HG03558 (cell line): ENCODE results near the gene KCNAB1.
A peak's percentile ranks its signal among the peaks of the same experiment; 100 is the strongest.

ENCODE experiments used
- ATAC-seq: cut with Tn5 transposase; IDR thresholded peaks from one replicate; pipeline ENCODE4 v1.9.1; 2021; ENCODE audit warnings: moderate number of reproducible peaks; ENCODE audit not compliant: unreplicated experiment; ENCODE audit errors: extremely low read depth

Gene KCNAB1

GRCh38 chr3:156509189-156510174 is 389.1 kb downstream of the KCNAB1 start:
- ATAC-seq, result peak; percentile 55

- no peak for ATAC-seq
Measured at GRCh38 chr3:156511987-156512677, 391.8 kb downstream of the KCNAB1 start.

- no peak for ATAC-seq
Measured at GRCh38 chr3:156513619-156514018, 393.2 kb downstream of the KCNAB1 start.

GRCh38 chr3:156516284-156516683 is 395.9 kb downstream of the KCNAB1 start:
- no peak for ATAC-seq

GRCh38 chr3:156516961-156517360 is 396.6 kb downstream of the KCNAB1 start:
- ATAC-seq, result no peak

- ATAC-seq, result no peak
Measured at GRCh38 chr3:156518726-156519125, 398.3 kb downstream of the KCNAB1 start.

GRCh38 chr3:156519758-156520162 is 399.4 kb downstream of the KCNAB1 start:
- peak; percentile 87 for ATAC-seq

GRCh38 chr3:156522673-156523072 is 402.3 kb downstream of the KCNAB1 start:
- no peak for ATAC-seq

GRCh38 chr3:156525808-156526207 is 405.4 kb downstream of the KCNAB1 start:
- ATAC-seq, result no peak

- ATAC-seq, result no peak
Measured at GRCh38 chr3:156527060-156527459, 406.7 kb downstream of the KCNAB1 start.

GRCh38 chr3:156530980-156531379 is 410.6 kb downstream of the KCNAB1 start:
- ATAC-seq, result no peak

- no peak for ATAC-seq
Measured at GRCh38 chr3:156532730-156533129, 412.4 kb downstream of the KCNAB1 start.

GRCh38 chr3:156533205-156533604 is 412.8 kb downstream of the KCNAB1 start:
- ATAC-seq, result no peak

GRCh38 chr3:156535162-156535627 is 414.8 kb downstream of the KCNAB1 start:
- ATAC-seq, result no peak

GRCh38 chr3:156535798-156536197 is 415.4 kb downstream of the KCNAB1 start:
- no peak for ATAC-seq

GRCh38 chr3:156536524-156537316 is 416.3 kb downstream of the KCNAB1 start:
- no peak for ATAC-seq

GRCh38 chr3:156539051-156539450 is 418.7 kb downstream of the KCNAB1 start:
- no peak for ATAC-seq

- ATAC-seq, result no peak
Measured at GRCh38 chr3:156539802-156540201, 419.4 kb downstream of the KCNAB1 start.

GRCh38 chr3:156542101-156543042 is 422.0 kb downstream of the KCNAB1 start:
- no peak for ATAC-seq
